CD14-positive monocyte (primary cell): Measurements from ENCODE around the gene ETV1. TPM values are rescaled to one million over a fixed set of nuclear protein-coding genes. Genes with fewer than 3 reads are reported as not detected.

Experiments used
- DNase-seq, 3 donors: peaks; one replicate each; pipeline ENCODE4 v3.0.0-alpha.2; 2011 to 2022
- H2AFZ ChIP-seq: 2 replicates; pipeline ENCODE4 v1.6.0; 2012; ENCODE audit warnings: mild to moderate bottlenecking, low read depth, low read length, inconsistent platforms; ENCODE audit not compliant: insufficient read depth, poor library complexity, severe bottlenecking
- H3K27ac ChIP-seq, 2 donors: 1 replicate in 1 of 2; 2 replicates in 1 of 2; pipeline ENCODE4 v1.5.1; 2012 to 2013; ENCODE audit warnings: low read length in 2 of 2, control low read depth in 1 of 2, inconsistent platforms in 1 of 2, low read depth in 1 of 2, mild to moderate bottlenecking in 1 of 2
- H3K27me3 ChIP-seq, 2 donors: one replicate each; pipeline versions ENCODE4 v1.6.0 to v1.6.1; 2011 to 2013; ENCODE audit warnings: low read length in 2 of 2; ENCODE audit not compliant: control insufficient read depth in 2 of 2, insufficient read depth in 2 of 2
- H3K36me3 ChIP-seq, 2 donors: replicated peaks in 1 of 2; 1 replicate in 1 of 2; 2 replicates in 1 of 2; pipeline versions ENCODE4 v1.5.1 to v1.6.1; 2012 to 2013; ENCODE audit warnings: low read length in 2 of 2, control low read depth in 1 of 2, inconsistent platforms in 1 of 2, mild to moderate bottlenecking in 1 of 2; ENCODE audit not compliant: insufficient read depth in 2 of 2, control insufficient read depth in 1 of 2
- H3K4me1 ChIP-seq, 2 donors: 1 replicate in 1 of 2; 2 replicates in 1 of 2; pipeline versions ENCODE4 v1.5.1 to v1.6.1; 2012 to 2013; ENCODE audit warnings: low read length in 2 of 2, control low read depth in 1 of 2, inconsistent platforms in 1 of 2, mild to moderate bottlenecking in 1 of 2, moderate library complexity in 1 of 2; ENCODE audit not compliant: insufficient read depth in 2 of 2, control insufficient read depth in 1 of 2
- H3K4me2 ChIP-seq: replicated peaks from 2 replicates; pipeline ENCODE3; 2012; ENCODE audit warnings: low read length, moderate library complexity, mild to moderate bottlenecking; ENCODE audit not compliant: poor library complexity, severe bottlenecking; ENCODE audit errors: extremely low read depth
- H3K4me3 ChIP-seq, 3 experiments: fragments of 200-600 bp in 1 of 3; sonication (generic) in 1 of 3; replicated peaks in 1 of 3; 1 replicate in 2 of 3; 2 replicates in 1 of 3; pipeline ENCODE4 v1.5.1; 2011 to 2013; ENCODE audit warnings: low read length in 3 of 3, mild to moderate bottlenecking in 3 of 3, control low read depth in 2 of 3, low read depth in 2 of 3, inconsistent platforms in 1 of 3, moderate library complexity in 1 of 3
- H3K79me2 ChIP-seq: 2 replicates; pipeline ENCODE4 v1.6.0; 2012; ENCODE audit warnings: mild to moderate bottlenecking, control low read depth, inconsistent platforms, low read length, moderate library complexity; ENCODE audit not compliant: insufficient read depth
- H3K9ac ChIP-seq: 2 replicates; pipeline ENCODE4 v1.6.0; 2017; ENCODE audit warnings: low read length, mild to moderate bottlenecking; ENCODE audit not compliant: insufficient read depth, poor library complexity, severe bottlenecking
- H3K9me3 ChIP-seq, 2 donors: replicated peaks in 1 of 2; 1 replicate in 1 of 2; 2 replicates in 1 of 2; pipeline versions ENCODE4 v1.5.1 to v1.6.1; 2012 to 2013; ENCODE audit warnings: low read length in 2 of 2, control low read depth in 1 of 2; ENCODE audit not compliant: control insufficient read depth in 1 of 2, insufficient read depth in 1 of 2
- H4K20me1 ChIP-seq: 2 replicates; pipeline ENCODE4 v1.6.0; 2012; ENCODE audit warnings: mild to moderate bottlenecking, low read length, control low read depth, moderate library complexity; ENCODE audit not compliant: insufficient read depth
- H3K27ac Mint-ChIP-seq, 7 donors: one replicate each; pipeline ENCODE4 v1.8.0; 2020; ENCODE audit warnings: mild to moderate bottlenecking in 7 of 7, mixed read lengths in 7 of 7, moderate library complexity in 6 of 7, inconsistent platforms in 2 of 7
- H3K27me3 Mint-ChIP-seq, 3 donors: one replicate each; pipeline ENCODE4 v1.8.0; 2021 to 2022; ENCODE audit warnings: low read depth in 3 of 3, mild to moderate bottlenecking in 3 of 3, mixed read lengths in 3 of 3, moderate library complexity in 3 of 3, inconsistent platforms in 1 of 3
- H3K36me3 Mint-ChIP-seq, 2 donors: one replicate each; pipeline ENCODE4 v1.8.0; 2020; ENCODE audit warnings: mixed read lengths in 2 of 2, inconsistent platforms in 1 of 2, mild to moderate bottlenecking in 1 of 2
- H3K4me1 Mint-ChIP-seq: one replicate; pipeline ENCODE4 v1.8.0; 2020; ENCODE audit warnings: mild to moderate bottlenecking, mixed read lengths
- H3K4me3 Mint-ChIP-seq, 2 donors: one replicate each; pipeline ENCODE4 v1.8.0; 2020; ENCODE audit warnings: mild to moderate bottlenecking in 2 of 2, mixed read lengths in 2 of 2, moderate library complexity in 1 of 2
- H3K9me3 Mint-ChIP-seq, 7 donors: one replicate each; pipeline ENCODE4 v1.8.0; 2020 to 2022; ENCODE audit warnings: mixed read lengths in 7 of 7, mild to moderate bottlenecking in 6 of 7, moderate library complexity in 6 of 7, inconsistent platforms in 2 of 7
- WGBS: methylation state at CpG from one replicate; pipeline ENCODE4 v1.1.5; 2013; ENCODE audit warnings: missing lambda C conversion rate; ENCODE audit not compliant: insufficient coverage; 5-methylcytosine and 5-hydroxymethylcytosine counted together
- intact Hi-C, 2 donors: fragments of 100-400 bp; cut with micrococcal nuclease; formaldehyde crosslinking; loops; one replicate each; pipeline versions ENCODE4 v1.15.0 to v1.15.1; 2023
- polyA plus RNA-seq, 3 donors: library from polyadenylated mRNA; depleted of rRNA in 1 of 3; unstranded in 2 of 3; stranded (reverse) in 1 of 3; fragments of 300-500 nt in 2 of 3; fragments of >200 nt in 1 of 3; fragmentation: Illumina TruSeq in 2 of 3; gene quantifications; 1 replicate in 2 of 3; 2 replicates in 1 of 3; pipeline ENCODE4 v1.2.3, GENCODE V29; 2012 to 2021
- TF ChIP-seq, protein P1 (sequence below): fragments of 200-600 bp; IDR thresholded peaks from one replicate; pipeline ENCODE4 v1.8.0; 2022; ENCODE audit warnings: antibody characterized with exemption, mild to moderate bottlenecking

ETV1 gene
- polyA plus RNA-seq, 3 donors = not detected

DNA sequence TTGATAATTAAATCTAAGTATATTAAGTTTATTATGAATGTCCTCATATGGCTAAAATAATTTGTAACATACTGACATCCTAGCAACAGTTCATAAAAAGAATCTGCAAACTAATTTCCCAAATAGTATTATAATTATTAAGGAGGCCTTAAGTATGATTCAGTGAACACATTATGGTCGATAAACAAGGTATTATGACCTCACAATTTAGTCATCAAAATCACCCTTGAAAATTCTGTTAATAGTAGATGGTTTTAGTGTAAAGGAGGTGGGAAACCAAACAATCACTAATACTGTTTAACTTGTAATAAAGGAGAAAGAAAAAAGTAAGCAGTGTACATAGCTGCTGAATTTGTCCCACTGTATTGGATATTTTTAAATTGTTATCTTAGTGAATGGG is 2.1 kb downstream of the ETV1 start:
- Histone ChIP-seq H2AFZ (no peak overlapping the region), H3K27me3 (peaks cover 33 to 41% of the 10 kb centered on the region in 2 donors), H4K20me1 (no peaks in the 10 kb centered on the region), H3K27ac (no peak overlapping the region), H3K79me2 (no peaks in the 10 kb centered on the region), H3K9me3 (peaks cover 0 to 9% of the 10 kb centered on the region in 2 donors), H3K36me3 (no peaks in the 10 kb centered on the region), H3K4me3 (no peak overlapping the region), H3K4me1 (peaks cover 32 to 33% of the 10 kb centered on the region in 2 donors), H3K4me2 (no peak overlapping the region), H3K9ac (no peak overlapping the region)
- no peaks in the 10 kb centered on the region for H3K9me3 Mint-ChIP-seq
- no peak overlapping the region for H3K27ac Mint-ChIP-seq
- DNase-seq = no peak
- H3K4me3 Mint-ChIP-seq = peak overlapping the region in 1 of 2 donors; percentile 42
- H3K4me1 Mint-ChIP-seq = no peaks in the 10 kb centered on the region
- H3K36me3 Mint-ChIP-seq = no peaks in the 10 kb centered on the region
- intact Hi-C loops = no loop called here
- TF ChIP-seq, protein P1, sequence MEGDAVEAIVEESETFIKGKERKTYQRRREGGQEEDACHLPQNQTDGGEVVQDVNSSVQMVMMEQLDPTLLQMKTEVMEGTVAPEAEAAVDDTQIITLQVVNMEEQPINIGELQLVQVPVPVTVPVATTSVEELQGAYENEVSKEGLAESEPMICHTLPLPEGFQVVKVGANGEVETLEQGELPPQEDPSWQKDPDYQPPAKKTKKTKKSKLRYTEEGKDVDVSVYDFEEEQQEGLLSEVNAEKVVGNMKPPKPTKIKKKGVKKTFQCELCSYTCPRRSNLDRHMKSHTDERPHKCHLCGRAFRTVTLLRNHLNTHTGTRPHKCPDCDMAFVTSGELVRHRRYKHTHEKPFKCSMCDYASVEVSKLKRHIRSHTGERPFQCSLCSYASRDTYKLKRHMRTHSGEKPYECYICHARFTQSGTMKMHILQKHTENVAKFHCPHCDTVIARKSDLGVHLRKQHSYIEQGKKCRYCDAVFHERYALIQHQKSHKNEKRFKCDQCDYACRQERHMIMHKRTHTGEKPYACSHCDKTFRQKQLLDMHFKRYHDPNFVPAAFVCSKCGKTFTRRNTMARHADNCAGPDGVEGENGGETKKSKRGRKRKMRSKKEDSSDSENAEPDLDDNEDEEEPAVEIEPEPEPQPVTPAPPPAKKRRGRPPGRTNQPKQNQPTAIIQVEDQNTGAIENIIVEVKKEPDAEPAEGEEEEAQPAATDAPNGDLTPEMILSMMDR = no peak
- no CpG with 5 or more reads among the region's 1 CpG for WGBS
- peaks cover 7 to 13% (median 12%) of the 10 kb centered on the region in 3 donors for H3K27me3 Mint-ChIP-seq

DNA sequence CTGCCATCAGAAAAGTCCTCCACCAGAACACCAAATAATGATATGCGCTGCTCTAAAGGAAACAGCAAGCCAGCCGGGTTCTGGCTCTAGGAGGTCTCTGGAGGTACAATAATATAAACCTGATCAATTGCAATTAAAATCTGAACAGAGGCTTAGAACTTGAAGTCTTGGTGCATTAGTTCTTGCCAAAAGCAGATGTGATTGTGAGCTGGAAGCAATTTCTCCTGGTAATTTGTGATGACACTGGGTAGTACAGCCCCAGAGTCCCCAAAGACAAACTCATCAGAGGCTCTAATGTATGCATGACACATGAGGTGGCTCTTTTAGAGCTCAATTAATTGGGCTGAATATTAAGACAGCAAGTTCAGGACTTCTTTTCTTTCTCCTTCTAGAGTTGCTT is 3.3 kb downstream of the ETV1 start:
- no peak for DNase-seq
- H3K27me3 ChIP-seq = peaks cover 32 to 41% of the 10 kb centered on the region in 2 donors
- H3K79me2 ChIP-seq = no peaks in the 10 kb centered on the region
- TF ChIP-seq, protein P1 = no peak
- H3K36me3 Mint-ChIP-seq = no peaks in the 10 kb centered on the region
- H3K27ac ChIP-seq = no peak overlapping the region
- peaks cover under 1% of the 10 kb centered on the region for H3K4me1 Mint-ChIP-seq
- peaks cover 0 to 9% of the 10 kb centered on the region in 2 donors for H3K9me3 ChIP-seq
- no peaks in the 10 kb centered on the region for H4K20me1 ChIP-seq
- H3K27me3 Mint-ChIP-seq = peaks cover 7 to 14% (median 12%) of the 10 kb centered on the region in 3 donors
- H3K9me3 Mint-ChIP-seq = no peaks in the 10 kb centered on the region
- 100% methylated on average over 2 of the region's 2 CpGs for WGBS
- intact Hi-C loops = no loop called here
- H2AFZ ChIP-seq = no peak overlapping the region
- H3K4me2 ChIP-seq = no peak overlapping the region
- no peak overlapping the region for H3K4me3 ChIP-seq
- no peaks in the 10 kb centered on the region for H3K36me3 ChIP-seq
- no peak overlapping the region for H3K27ac Mint-ChIP-seq
- no peak overlapping the region for H3K9ac ChIP-seq
- H3K4me3 Mint-ChIP-seq = no peak overlapping the region
- H3K4me1 ChIP-seq = peaks cover 27% of the 10 kb centered on the region in 2 donors
